ENCODE data around the gene ITPR1. TPM values are rescaled to one million over a fixed set of nuclear protein-coding genes. Genes with fewer than 3 reads are reported as not detected.

ITPR1 gene
- total RNA-seq, 1 experiment from 2014 or later: 13.8 TPM

DNA sequence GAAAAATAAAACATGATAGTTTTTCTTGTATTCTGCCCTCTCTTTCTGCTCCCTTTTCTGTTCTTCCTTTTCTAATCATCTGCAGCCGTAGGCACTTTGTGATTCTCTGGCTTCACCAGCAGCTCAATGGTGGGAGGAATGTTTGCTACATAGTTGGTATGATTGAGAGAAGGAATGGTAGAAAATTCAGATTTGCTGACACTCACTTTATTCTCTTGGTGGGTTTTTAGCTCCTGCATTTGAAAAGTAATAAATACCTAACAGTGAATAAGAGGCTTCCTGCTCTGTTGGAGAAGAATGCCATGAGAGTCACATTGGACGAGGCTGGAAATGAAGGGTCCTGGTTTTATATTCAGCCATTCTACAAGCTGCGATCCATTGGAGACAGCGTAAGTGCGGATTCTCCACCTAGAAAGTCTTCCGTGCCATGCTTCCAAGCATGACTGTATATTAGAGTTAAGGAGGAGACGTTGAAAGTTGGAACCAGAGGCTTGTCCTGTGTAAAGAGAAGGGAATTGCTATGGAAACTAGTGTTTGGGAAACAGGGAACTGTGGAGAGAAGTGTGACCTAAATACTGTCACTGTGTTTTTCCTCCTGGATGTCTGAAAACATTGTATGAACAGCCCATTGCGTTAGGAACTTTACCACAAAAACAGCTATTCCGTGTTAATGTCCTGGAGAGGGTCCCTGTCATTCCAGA is 148.9 kb downstream of the ITPR1 start:
- in situ Hi-C loops (cut with HindIII; ENCODE audit: low pct_unique_long_range_greater_than_20kb, low sequenced_read_pairs): no loop called here

DNA sequence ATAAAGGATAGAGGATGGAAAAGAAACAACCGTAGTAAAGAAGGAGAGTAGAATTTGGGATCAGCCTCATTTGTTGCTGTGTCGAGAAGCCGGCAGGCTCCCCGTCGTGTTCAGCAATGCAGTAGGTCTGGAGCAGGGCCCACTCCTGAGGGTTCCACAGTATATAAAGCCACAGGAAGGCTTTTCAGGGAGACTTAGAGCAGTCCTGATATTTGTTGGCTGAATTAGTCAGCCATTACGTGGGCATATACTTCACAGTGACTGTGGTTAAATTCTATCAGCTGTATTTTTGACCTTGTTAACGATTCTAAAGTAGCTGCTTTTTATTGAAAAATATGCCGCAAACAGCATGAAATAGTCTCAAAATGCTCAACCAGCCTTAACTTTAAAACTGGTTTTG is 149.5 kb downstream of the ITPR1 start:
- in situ Hi-C loops (cut with HindIII; ENCODE audit: low pct_unique_long_range_greater_than_20kb, low sequenced_read_pairs): no loop called here

More for the DNA sequence above, 148.9 kb downstream of the ITPR1 start:
- DNase-seq (ENCODE audit: low read depth): no peak

DNA sequence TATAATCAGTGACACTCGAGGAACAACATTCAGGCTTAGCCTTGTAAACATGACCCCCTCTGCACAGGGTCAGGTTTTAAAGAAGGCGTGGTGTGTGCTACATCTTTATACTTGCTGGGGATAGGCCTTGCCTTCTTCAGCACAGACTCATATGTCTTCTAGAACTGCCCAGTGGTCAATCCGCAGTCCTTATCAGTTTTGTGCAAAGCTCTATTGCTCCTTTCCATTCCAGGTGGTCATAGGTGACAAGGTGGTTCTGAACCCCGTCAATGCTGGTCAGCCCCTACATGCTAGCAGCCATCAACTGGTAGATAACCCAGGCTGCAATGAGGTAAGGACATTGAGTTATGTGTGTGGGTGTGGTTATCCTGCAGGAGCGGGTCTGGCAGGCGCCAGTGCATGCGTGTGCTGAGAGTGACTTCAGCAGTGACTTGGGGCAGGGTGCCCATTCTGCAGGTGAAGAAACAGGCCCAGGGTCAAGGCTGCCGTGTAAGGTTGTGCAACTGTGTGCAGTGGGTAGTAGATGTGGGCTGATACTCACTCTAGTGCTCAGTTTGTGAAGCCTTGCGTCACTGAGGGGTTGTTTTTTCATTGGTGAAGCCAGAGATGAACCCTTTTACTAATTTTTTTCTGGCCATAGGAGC is 150.9 kb downstream of the ITPR1 start:
- in situ Hi-C loops (cut with HindIII; ENCODE audit: low pct_unique_long_range_greater_than_20kb, low sequenced_read_pairs): no loop called here
- no peak for DNase-seq (ENCODE audit: low read depth)

More for the DNA sequence above, 149.5 kb downstream of the ITPR1 start:
- no peak for DNase-seq (ENCODE audit: low read depth)

DNA sequence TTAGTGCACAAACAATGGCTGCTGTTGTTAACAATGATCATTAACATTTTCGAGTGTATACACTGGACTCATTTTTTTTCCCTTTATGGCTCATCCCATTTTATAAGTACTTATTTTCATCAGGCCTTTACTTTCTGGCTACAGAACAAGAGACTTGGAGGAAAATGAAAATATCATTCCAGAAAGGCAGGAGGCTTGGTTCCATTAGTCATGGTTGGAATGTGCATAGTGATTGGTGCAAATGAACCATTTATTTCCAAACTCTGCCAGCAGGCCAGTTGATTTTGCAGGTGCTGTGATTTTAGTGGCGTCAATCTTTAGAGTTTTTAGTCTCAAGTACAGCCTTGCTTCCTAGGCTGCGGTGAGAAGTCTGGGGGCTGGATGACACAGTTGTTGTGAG is 151.8 kb downstream of the ITPR1 start:
- in situ Hi-C loops (cut with HindIII; ENCODE audit: low pct_unique_long_range_greater_than_20kb, low sequenced_read_pairs): no loop called here
- DNase-seq (ENCODE audit: low read depth): no peak

DNA sequence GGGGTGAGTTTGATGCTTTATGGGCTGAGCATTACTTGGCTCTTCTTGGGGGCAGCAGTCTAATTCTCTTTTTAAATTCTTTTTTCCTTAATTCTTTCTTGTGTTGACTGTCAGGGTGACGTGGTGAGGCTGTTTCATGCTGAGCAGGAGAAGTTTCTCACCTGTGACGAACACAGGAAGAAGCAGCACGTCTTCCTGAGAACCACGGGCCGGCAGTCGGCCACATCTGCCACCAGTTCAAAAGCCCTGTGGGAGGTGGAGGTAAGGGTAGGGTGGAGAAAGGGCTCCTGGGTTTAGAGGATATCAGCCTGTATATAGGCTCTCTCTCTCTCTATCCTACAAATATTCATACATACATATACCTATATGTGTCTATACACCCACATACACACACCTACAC is 152.3 kb downstream of the ITPR1 start:
- in situ Hi-C loops (cut with HindIII; ENCODE audit: low pct_unique_long_range_greater_than_20kb, low sequenced_read_pairs): no loop called here
- no peak for DNase-seq (ENCODE audit: low read depth)

DNA sequence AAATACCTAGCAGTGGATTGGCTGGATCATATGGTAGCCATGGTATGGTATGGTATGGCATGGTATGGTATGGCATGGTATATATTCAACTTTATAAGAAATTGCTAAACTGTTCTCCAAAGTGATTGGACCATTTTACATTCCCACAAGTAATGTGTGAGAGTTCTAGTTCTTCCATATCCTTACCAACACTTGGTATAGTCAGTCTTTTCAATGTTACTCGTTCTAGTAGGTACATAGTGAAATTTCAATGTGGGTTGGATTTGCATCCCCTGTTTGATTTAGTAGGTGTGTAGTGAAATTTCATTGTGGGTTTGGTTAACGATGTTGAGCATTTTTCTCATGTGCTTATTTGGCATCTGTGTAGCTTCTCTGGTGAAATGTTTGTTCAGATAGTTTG is 154.3 kb downstream of the ITPR1 start:
- in situ Hi-C loops (cut with HindIII; ENCODE audit: low pct_unique_long_range_greater_than_20kb, low sequenced_read_pairs): no loop called here

DNA sequence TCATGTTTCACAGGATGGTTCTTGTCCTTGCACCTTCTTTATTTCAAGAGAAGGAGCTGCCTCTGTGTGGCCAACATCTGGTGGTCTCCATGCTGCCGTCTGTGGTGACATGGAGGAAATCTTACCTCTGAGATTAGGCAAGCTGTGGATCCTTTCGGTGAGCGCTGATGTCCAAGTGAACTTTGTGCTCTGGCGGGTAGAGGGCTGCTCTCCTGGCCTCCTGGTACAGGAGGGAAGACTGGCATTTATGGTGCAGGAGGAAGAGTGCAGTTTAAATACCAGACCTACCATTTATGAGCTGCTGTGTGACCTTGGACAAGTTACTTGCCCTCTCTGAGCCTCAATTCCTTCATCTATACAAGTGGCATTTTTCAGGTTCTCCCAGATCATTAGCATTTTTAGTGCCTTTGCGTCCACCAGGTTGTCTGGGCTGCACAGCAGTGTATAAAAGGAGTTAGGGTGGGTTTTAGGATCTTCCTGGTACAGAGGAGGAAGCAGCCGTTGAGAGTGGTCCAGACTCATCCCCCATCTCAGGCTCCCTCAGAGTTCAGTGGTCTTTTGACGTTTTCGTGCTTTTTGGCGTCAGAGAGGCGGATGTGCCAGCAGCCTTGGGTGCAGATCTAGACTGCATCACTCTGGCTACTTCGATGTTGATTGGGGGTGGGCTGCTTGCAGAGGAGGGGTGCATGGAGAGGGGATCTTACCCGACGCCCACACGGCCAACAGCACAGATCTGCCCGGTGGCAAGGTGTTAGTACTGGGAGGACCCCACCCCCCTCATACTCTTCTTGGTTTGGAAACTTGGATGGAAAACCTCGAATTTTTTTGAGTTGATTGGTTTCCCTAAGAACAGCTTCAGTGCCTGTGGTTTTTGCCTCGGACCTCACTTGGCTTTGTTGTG is 162.2 kb downstream of the ITPR1 start:
- no peak for DNase-seq (ENCODE audit: low read depth)
- in situ Hi-C loops (cut with HindIII; ENCODE audit: low pct_unique_long_range_greater_than_20kb, low sequenced_read_pairs): no loop called here

More for the DNA sequence above, 154.3 kb downstream of the ITPR1 start:
- no peak for DNase-seq (ENCODE audit: low read depth)

DNA sequence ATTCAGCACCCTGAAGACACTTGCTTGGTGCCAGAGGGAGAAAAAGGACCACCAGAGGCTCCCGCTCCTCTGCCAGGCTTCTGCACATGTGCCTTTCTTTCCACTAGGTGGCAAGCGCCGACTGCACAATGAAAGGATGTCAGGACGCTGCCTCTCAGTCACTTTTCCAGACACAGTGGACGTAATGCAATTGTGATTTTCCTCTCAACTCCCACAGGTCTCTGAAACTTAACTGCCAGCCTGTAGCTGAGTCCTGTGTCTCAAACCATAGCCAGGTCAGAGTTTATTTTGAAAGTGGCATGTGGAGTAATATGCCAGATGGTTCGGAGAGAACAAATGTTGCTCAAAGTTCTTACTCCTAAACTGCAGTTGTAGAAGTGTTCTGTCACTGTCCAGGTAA is 162.9 kb downstream of the ITPR1 start:
- in situ Hi-C loops (cut with HindIII; ENCODE audit: low pct_unique_long_range_greater_than_20kb, low sequenced_read_pairs): no loop called here
- DNase-seq (ENCODE audit: low read depth): peak; percentile 35

DNA sequence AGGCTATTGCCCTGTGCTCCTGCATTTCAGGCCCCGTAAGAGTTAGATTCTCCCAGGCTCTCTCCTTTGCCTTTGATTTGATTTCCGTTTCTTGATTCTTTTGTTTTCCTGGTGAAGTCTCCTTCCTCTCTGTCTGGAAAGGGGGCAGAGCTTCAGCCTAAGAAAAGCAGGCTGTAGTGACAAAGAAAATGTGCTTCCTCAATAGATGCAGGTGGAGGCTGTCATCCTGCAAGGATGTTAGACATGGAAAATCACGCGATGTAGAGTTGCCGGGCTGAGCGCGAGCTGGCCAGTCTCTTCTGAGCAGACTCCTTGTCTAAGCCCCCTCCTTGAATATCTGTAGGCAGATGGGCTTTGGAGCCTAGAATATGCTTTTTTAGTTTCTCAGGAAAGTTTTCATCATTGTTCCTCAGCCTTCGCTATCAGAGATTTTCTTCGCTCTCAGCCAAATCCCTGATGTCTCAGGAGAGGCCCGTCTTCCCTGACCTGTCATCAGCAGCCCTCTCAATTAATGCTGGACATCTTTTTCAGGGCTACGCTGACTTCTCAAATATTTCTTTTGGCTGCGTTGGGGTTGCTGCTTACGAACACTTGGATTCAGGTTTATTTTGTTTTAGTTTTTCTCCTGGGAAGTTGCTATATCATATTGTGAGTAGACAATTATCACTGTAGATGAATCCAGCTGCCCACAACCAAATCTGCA is 163.6 kb downstream of the ITPR1 start:
- DNase-seq (ENCODE audit: low read depth): no peak
- in situ Hi-C loops (cut with HindIII; ENCODE audit: low pct_unique_long_range_greater_than_20kb, low sequenced_read_pairs): no loop called here

DNA sequence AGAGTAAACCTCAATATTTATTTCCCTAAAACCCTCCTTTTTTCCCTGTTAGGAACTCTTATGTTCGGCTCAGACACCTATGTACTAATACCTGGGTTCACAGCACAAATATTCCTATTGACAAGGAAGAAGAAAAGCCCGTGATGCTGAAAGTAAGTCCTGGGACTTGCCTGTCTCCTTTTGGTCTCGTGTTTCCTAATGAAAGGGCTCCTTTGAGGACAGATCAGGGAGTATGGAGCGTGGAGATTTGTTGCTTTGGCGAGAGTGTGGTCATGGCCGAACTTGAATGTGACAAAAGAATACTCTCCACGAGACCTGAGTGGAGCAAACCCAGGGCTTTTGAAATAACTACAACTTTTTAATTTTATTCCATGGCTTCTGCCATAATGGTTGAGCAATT is 167.8 kb downstream of the ITPR1 start:
- in situ Hi-C loops (cut with HindIII; ENCODE audit: low pct_unique_long_range_greater_than_20kb, low sequenced_read_pairs): no loop called here

DNA sequence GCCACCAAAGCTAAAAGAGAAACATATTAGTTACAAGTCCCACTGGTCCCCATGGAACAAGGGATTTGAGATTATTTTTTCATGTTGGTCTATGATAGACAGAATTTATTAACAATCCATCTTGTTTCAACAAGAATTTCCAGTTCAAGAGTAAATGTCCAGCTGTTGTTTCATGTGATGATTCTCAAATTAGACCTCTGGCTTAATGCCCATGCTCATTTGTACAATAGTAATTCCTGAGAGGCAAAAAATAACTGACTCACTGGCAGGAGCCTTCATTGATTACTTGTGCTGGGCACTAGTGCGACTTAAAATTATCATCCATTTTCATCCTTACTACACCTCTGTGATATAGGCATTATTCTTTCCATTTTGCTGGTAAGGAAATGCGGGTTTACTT is 171.3 kb downstream of the ITPR1 start:
- no peak for DNase-seq (ENCODE audit: low read depth)
- in situ Hi-C loops (cut with HindIII; ENCODE audit: low pct_unique_long_range_greater_than_20kb, low sequenced_read_pairs): no loop called here

More for the DNA sequence above, 167.8 kb downstream of the ITPR1 start:
- DNase-seq (ENCODE audit: low read depth): no peak

DNA sequence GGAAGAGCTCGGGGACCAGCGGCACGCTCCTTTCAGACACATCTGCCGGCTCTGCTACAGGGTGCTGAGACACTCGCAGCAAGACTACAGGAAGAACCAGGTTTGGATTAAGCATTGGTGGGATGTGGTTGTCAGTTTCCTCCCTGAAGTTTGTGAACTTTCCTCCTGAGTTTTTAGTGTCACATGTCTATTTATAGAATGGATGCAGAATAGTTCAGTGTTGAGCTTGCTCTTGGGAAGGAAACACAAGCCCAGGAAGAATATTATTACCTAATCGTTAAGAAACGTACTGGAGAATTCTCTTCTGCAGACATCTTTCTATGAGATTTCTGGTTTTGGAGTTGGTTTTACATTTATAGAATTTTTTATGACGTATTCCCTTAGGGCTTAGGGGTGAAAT is 172.0 kb downstream of the ITPR1 start:
- DNase-seq (ENCODE audit: low read depth): no peak
- in situ Hi-C loops (cut with HindIII; ENCODE audit: low pct_unique_long_range_greater_than_20kb, low sequenced_read_pairs): no loop called here

DNA sequence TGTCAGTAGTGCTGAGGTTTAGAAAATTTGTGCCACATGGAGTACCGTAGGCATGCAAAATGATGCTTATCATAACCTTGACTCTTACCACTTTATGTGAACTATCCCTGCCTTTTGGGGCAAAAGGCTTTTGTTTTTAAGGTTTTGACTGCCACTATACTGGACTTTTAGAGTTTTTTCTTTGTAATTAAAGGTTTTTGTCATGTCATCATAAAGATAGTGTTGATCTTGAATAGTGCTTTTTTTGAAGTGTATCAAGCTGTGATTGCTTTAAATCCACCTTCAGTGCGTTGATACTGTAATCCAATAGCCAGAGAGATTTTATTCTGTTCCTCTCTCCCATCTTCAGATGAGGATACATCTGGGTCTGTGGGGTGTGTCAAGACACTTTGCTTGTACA is 172.9 kb downstream of the ITPR1 start:
- in situ Hi-C loops (cut with HindIII; ENCODE audit: low pct_unique_long_range_greater_than_20kb, low sequenced_read_pairs): no loop called here

DNA sequence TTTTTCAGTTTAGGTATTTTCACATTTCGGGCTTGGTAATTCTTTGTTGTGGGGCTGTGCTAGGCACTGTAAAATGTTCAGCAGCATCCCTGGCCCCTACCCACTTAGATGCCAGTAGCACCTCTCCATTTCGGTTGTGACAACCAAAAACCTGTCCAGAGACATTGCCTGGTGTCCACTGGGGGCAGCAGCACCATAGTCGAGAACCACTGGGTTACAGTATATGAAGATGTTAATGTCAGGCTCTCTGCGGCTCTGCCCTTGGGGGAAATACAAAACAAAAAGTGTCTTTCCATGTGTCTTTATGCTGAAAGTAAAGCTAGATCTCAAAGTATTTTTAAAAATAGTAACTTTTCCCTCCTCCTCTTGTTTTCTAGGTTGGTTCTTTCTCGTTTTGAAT is 177.2 kb downstream of the ITPR1 start:
- DNase-seq (ENCODE audit: low read depth): no peak
- in situ Hi-C loops (cut with HindIII; ENCODE audit: low pct_unique_long_range_greater_than_20kb, low sequenced_read_pairs): no loop called here

More for the DNA sequence above, 172.9 kb downstream of the ITPR1 start:
- no peak for DNase-seq (ENCODE audit: low read depth)

DNA sequence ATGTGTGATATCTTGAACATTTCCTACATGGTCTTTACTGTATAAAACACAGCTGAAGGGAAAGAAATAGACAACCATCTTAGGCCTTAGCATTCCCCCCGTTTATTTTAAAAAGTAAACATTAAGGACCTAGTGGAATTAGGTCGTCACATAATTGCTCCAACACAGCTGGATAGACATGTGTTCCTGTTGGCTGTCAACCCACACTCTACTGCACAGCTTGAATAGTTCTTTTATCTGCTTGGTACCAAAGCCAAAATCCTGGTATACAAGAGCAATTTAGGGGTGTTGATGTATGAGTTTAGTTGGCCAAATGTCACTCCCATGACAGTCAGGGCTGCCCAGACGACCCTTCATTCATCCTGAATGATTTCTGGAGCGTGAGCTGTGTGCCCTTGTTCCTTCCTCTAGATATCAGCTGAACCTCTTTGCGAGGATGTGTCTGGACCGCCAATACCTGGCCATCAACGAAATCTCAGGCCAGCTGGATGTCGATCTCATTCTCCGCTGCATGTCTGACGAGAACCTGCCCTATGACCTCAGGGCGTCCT is 179.7 kb downstream of the ITPR1 start:
- in situ Hi-C loops (cut with HindIII; ENCODE audit: low pct_unique_long_range_greater_than_20kb, low sequenced_read_pairs): no loop called here
- no peak for DNase-seq (ENCODE audit: low read depth)

DNA sequence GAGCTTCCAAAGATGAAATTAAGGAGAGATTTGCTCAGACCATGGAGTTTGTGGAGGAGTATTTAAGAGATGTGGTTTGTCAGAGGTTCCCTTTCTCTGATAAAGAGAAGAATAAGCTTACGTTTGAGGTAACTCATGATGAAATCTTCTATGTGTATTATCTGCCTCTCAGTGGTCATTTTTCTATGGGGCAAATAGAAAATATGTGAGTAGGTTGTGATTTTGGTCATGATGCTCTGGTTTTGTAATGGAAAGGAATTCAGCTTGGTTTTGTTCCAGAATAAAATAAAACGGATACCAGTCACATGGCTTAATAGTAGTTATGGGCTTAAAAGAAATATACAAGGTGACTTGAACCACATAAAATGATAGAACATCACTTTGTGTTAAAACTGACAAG is 181.1 kb downstream of the ITPR1 start:
- in situ Hi-C loops (cut with HindIII; ENCODE audit: low pct_unique_long_range_greater_than_20kb, low sequenced_read_pairs): no loop called here
- DNase-seq (ENCODE audit: low read depth): no peak

DNA sequence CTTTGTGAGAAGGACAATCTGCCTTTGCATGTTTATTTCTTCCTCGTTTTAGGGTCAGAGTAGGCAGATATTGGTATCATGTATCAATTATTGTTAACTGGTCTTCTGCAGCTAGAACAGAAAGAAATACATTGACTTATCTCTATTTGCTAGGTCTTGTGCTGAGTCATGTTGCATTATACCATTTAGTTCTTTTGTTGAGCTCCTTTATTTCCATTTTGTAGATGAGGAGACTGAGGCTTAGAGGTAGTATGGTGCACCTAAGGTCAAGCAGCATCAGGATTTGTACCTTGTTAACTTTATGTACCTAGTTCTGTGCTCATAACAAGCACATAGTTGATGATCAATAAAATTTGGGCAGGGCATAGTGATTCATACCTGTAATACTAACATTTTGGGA is 182.6 kb downstream of the ITPR1 start:
- no peak for DNase-seq (ENCODE audit: low read depth)
- in situ Hi-C loops (cut with HindIII; ENCODE audit: low pct_unique_long_range_greater_than_20kb, low sequenced_read_pairs): no loop called here

DNA sequence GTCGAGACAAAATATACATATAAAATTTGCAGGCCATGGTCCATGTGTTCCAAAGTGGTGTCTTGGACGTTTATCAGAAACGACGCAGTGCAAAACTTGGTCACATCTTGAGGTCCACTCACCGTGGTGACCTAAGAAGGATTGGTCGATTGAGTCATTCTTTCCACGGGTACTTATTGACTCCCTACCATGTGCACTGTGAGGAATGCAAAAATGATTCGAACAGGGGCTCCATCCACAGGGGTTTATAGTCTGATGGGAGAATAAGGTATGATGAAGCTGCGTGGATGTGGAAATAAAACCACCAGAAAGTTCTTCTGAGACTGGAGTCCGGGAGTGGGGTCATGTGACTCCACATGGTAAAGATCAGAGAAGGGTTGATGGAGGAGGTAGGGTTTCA is 185.2 kb downstream of the ITPR1 start:
- no peak for DNase-seq (ENCODE audit: low read depth)

More for the DNA sequence above, 185.2 kb downstream of the ITPR1 start:
- in situ Hi-C loops (cut with HindIII; ENCODE audit: low pct_unique_long_range_greater_than_20kb, low sequenced_read_pairs): no loop called here

All from Caki2 (cell line).